Testis (tissue), 3 donors: ENCODE data around the gene SERPINE2. TPM values are rescaled to one million over a fixed set of nuclear protein-coding genes. Genes with fewer than 3 reads are reported as not detected.

ENCODE experiments used
- DNase-seq: peaks from one replicate; pipeline ENCODE4 v3.0.0-alpha.2; 2019
- H3K27ac ChIP-seq, 2 donors: fragments of 200-600 bp; sonication (generic); one replicate each; pipeline ENCODE4 v1.5.1; 2019
- H3K27me3 ChIP-seq: fragments of 200-600 bp; sonication (generic); one replicate; pipeline ENCODE4 v1.5.1; 2019
- H3K36me3 ChIP-seq: fragments of 200-600 bp; sonication (generic); one replicate; pipeline ENCODE4 v1.5.1; 2017; ENCODE audit warnings: low read depth; ENCODE audit errors: missing control alignments
- H3K4me1 ChIP-seq: fragments of 200-600 bp; sonication (generic); one replicate; pipeline ENCODE4 v1.5.1; 2019
- H3K4me3 ChIP-seq, 2 donors: fragments of 200-600 bp; sonication (generic); one replicate each; pipeline ENCODE4 v1.5.1; 2017 to 2019
- H3K9me3 ChIP-seq: fragments of 200-600 bp; sonication (generic); one replicate; pipeline ENCODE4 v1.5.1; 2017
- POLR2A ChIP-seq: fragments of 450-650 bp; IDR thresholded peaks from one replicate; pipeline ENCODE4 v1.6.1; 2017; ENCODE audit warnings: antibody characterized with exemption, mild to moderate bottlenecking, moderate library complexity
- WGBS, 2 donors: methylation state at CpG; one replicate each; pipeline ENCODE4 v1.1.5; 2018; 5-methylcytosine and 5-hydroxymethylcytosine counted together
- intact Hi-C: fragments of 100-400 bp; cut with DNase I; formaldehyde crosslinking; loops from one replicate; pipeline ENCODE4 v1.15.1; 2023; ENCODE audit warnings: low total_unique reads
- polyA plus RNA-seq: library from polyadenylated mRNA; stranded (reverse); fragments of 350-450 nt; fragmentation: Illumina TruSeq; extraction: RNeasy Lipid Tissue Mini Kit (QIAGEN cat#74804); gene quantifications from one replicate; pipeline ENCODE4 v1.2.3, GENCODE V29; 2014; ENCODE audit warnings: low read depth, low replicate concordance; ENCODE audit not compliant: insufficient read depth
- total RNA-seq, 2 donors: library from RNA; depleted of rRNA; stranded (reverse); fragments of >200 nt; gene quantifications; one replicate each; pipeline ENCODE4 v1.2.3, GENCODE V29; 2016
- TF ChIP-seq, protein P1 (sequence below), 3 experiments: fragments of 450-650 bp in 2 of 3; fragments of 200-600 bp in 1 of 3; sonication (generic) in 1 of 3; IDR thresholded peaks; one replicate each; pipeline ENCODE4 v1.5.1; 2016 to 2019; ENCODE audit warnings: antibody characterized with exemption in 3 of 3, mild to moderate bottlenecking in 2 of 3, moderate library complexity in 1 of 3

Gene SERPINE2
- total and polyA plus RNA-seq, 3 donors from 2014 or later: 145 to 220 (median 145) TPM

- intact Hi-C loops: no loop called here
- H3K36me3 ChIP-seq: no peaks in the 10 kb centered on the region
- H3K9me3 ChIP-seq: no peaks in the 10 kb centered on the region
- no peak for DNase-seq
- no peak for TF ChIP-seq POLR2A
- TF ChIP-seq, protein P1, sequence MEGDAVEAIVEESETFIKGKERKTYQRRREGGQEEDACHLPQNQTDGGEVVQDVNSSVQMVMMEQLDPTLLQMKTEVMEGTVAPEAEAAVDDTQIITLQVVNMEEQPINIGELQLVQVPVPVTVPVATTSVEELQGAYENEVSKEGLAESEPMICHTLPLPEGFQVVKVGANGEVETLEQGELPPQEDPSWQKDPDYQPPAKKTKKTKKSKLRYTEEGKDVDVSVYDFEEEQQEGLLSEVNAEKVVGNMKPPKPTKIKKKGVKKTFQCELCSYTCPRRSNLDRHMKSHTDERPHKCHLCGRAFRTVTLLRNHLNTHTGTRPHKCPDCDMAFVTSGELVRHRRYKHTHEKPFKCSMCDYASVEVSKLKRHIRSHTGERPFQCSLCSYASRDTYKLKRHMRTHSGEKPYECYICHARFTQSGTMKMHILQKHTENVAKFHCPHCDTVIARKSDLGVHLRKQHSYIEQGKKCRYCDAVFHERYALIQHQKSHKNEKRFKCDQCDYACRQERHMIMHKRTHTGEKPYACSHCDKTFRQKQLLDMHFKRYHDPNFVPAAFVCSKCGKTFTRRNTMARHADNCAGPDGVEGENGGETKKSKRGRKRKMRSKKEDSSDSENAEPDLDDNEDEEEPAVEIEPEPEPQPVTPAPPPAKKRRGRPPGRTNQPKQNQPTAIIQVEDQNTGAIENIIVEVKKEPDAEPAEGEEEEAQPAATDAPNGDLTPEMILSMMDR (IDR thresholded peaks at IDR 0.05): no peak
- no peak overlapping the region for H3K27ac ChIP-seq
- no peaks in the 10 kb centered on the region for H3K4me1 ChIP-seq
- 76 to 78% methylated on average over 4 of the region's 4 CpGs for WGBS, 2 donors
- no peaks in the 10 kb centered on the region for H3K27me3 ChIP-seq
- no peak overlapping the region for H3K4me3 ChIP-seq
Observed at GRCh38 chr2:224024270-224024669, 14.8 kb downstream of the SERPINE2 start.

- no peak overlapping the region for H3K4me3 ChIP-seq
- H3K4me1 ChIP-seq: no peaks in the 10 kb centered on the region
- no peak for DNase-seq
- 87% methylated on average over 1 of the region's 1 CpG for WGBS, 2 donors
- no peaks in the 10 kb centered on the region for H3K36me3 ChIP-seq
- intact Hi-C loops: no loop called here
- no peaks in the 10 kb centered on the region for H3K9me3 ChIP-seq
- H3K27ac ChIP-seq: no peak overlapping the region
- no peaks in the 10 kb centered on the region for H3K27me3 ChIP-seq
- TF ChIP-seq, protein P1 (IDR thresholded peaks at IDR 0.05): no peak
- TF ChIP-seq POLR2A: no peak
Observed at GRCh38 chr2:224023188-224023587, 15.9 kb downstream of the SERPINE2 start.

DNA sequence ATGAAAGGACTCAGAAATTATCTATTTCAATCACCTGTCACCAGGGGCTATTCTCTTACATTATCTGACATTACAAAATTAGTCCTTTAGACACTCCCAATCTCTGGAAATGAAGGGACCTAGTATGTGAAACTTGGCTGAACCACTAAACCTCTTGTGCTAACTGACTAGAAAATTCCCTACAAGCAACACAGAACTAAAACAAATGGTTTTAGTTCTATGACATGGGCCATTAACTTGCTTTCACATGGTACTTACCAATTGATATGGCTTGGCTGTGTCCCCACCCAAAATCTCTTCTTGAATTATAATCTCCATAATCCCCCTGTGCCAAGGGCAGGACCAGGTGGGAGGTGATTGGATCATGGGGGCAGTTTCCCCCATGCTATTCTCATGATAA lies 16.6 kb downstream of the SERPINE2 start:
- no peak overlapping the region for H3K4me3 ChIP-seq
- no peaks in the 10 kb centered on the region for H3K36me3 ChIP-seq
- no peaks in the 10 kb centered on the region for H3K9me3 ChIP-seq
- intact Hi-C loops: no loop called here
- H3K27me3 ChIP-seq: no peaks in the 10 kb centered on the region
- H3K4me1 ChIP-seq: no peaks in the 10 kb centered on the region
- no peak for DNase-seq
- no peak overlapping the region for H3K27ac ChIP-seq
- TF ChIP-seq POLR2A: no peak
- TF ChIP-seq, protein P1 (IDR thresholded peaks at IDR 0.05): no peak

DNA sequence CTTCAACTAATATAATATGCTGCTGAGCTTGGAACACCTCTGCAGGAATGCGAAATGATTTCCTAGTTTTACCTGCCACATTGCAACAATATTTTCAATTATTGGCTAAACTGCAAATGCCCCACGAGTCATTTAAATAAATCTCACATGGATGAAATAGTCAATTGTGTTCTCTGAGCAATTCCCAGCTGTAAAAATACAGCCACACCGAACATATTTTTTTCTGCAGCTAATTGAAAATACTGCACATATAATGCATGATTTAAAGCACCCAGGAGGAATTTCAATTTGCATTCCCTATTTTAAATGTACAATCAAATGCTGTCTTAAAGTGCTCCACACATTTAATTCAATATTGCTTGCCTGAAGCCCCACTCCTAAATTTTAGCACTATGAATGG lies 18.6 kb downstream of the SERPINE2 start:
- intact Hi-C loops: no loop called here
- H3K27ac ChIP-seq: no peak overlapping the region

GRCh38 chr2:224017957-224018356 lies 21.1 kb downstream of the SERPINE2 start:
- Histone ChIP-seq H3K36me3 (no peaks in the 10 kb centered on the region), H3K4me1 (no peaks in the 10 kb centered on the region), H3K9me3 (no peaks in the 10 kb centered on the region), H3K27me3 (no peaks in the 10 kb centered on the region), H3K4me3 (no peak overlapping the region), H3K27ac (no peak overlapping the region)
- TF ChIP-seq, protein P1 (IDR thresholded peaks at IDR 0.05): no peak
- TF ChIP-seq POLR2A: no peak
- 82 to 89% methylated on average over 4 of the region's 4 CpGs for WGBS, 2 donors
- DNase-seq: no peak
- intact Hi-C loops: no loop called here

More for the DNA sequence above, 18.6 kb downstream of the SERPINE2 start:
- TF ChIP-seq, protein P1 (IDR thresholded peaks at IDR 0.05): no peak
- TF ChIP-seq POLR2A: no peak
- no peaks in the 10 kb centered on the region for H3K27me3 ChIP-seq
- no peaks in the 10 kb centered on the region for H3K9me3 ChIP-seq
- no peaks in the 10 kb centered on the region for H3K4me1 ChIP-seq
- 74 to 82% methylated on average over 3 of the region's 3 CpGs for WGBS, 2 donors
- H3K4me3 ChIP-seq: no peak overlapping the region
- no peaks in the 10 kb centered on the region for H3K36me3 ChIP-seq
- no peak for DNase-seq
